HEK293 (cell line): ENCODE measurements around the gene RIMS1.

Experiments
- CTCF ChIA-PET: fragments of 350-600 bp; formaldehyde crosslinking; extraction: SDS; loops from one replicate; lab custom pipeline; 2021; ENCODE audit warnings: antibody characterized with exemption; lab: Yijun Ruan, JAX
- POLR2A ChIA-PET: fragments of 300-600 bp; formaldehyde crosslinking; extraction: SDS; loops from one replicate; lab custom pipeline; 2020; ENCODE audit warnings: antibody characterized with exemption, inconsistent platforms; lab: Yijun Ruan, JAX
- H3K27ac ChIP-seq: fragments of 200-500 bp; sonication (Bioruptor generic); 2 replicates; pipeline ENCODE4 v1.5.1; 2014; ENCODE audit warnings: low read depth, low read length, control low read depth, inconsistent platforms; ENCODE audit errors: extremely low read depth
- H3K36me3 ChIP-seq, 2 experiments: fragments of 200-500 bp in 1 of 2; sonication (Bioruptor generic) in 1 of 2; 1 replicate in 1 of 2; 2 replicates in 1 of 2; pipeline ENCODE4 v1.5.1; 2014 to 2017; ENCODE audit warnings: inconsistent platforms in 2 of 2, low read length in 2 of 2; ENCODE audit not compliant: control insufficient read depth in 2 of 2, insufficient read depth in 1 of 2
- H3K4me1 ChIP-seq: fragments of 200-500 bp; sonication (Bioruptor generic); 2 replicates; pipeline ENCODE4 v1.5.1; 2014; ENCODE audit warnings: mild to moderate bottlenecking, low read length, inconsistent platforms; ENCODE audit not compliant: control insufficient read depth, insufficient read depth
- H3K4me3 ChIP-seq: 2 replicates; pipeline ENCODE4 v1.5.1; 2011; ENCODE audit warnings: low read depth, mild to moderate bottlenecking, control low read depth, low read length, moderate library complexity
- H3K9me3 ChIP-seq: fragments of 200-500 bp; sonication (Bioruptor generic); 2 replicates; pipeline ENCODE4 v1.5.1; 2014; ENCODE audit warnings: low read depth, low read length, inconsistent platforms; ENCODE audit not compliant: control insufficient read depth, insufficient read depth
- ATF2 ChIP-seq: fragments of 450-650 bp; formaldehyde crosslinking; IDR thresholded peaks from 2 replicates; pipeline ENCODE4 v1.5.1; 2016; ENCODE audit warnings: missing biosample characterization, missing genetic modification characterization, low read depth
- BCL6B ChIP-seq: fragments of 450-650 bp; formaldehyde crosslinking; IDR thresholded peaks from 2 replicates; pipeline ENCODE4 v1.5.1; 2017; ENCODE audit warnings: missing biosample characterization, missing genetic modification characterization
- KLF9 ChIP-seq: fragments of 450-650 bp; formaldehyde crosslinking; IDR thresholded peaks from 2 replicates; pipeline ENCODE4 v1.5.1; 2016; ENCODE audit warnings: missing biosample characterization, missing genetic modification characterization, low read depth
- PRDM4 ChIP-seq: fragments of 450-650 bp; formaldehyde crosslinking; IDR thresholded peaks from 2 replicates; pipeline ENCODE4 v1.5.1; 2017; ENCODE audit warnings: missing biosample characterization, missing genetic modification characterization
- ZBTB17 ChIP-seq: fragments of 450-650 bp; formaldehyde crosslinking; IDR thresholded peaks from 2 replicates; pipeline ENCODE4 v1.5.1; 2016; ENCODE audit warnings: missing biosample characterization, missing genetic modification characterization
- ZBTB20 ChIP-seq: fragments of 450-650 bp; formaldehyde crosslinking; IDR thresholded peaks from 2 replicates; pipeline ENCODE4 v1.5.1; 2016; ENCODE audit warnings: missing biosample characterization, missing genetic modification characterization
- ZBTB48 ChIP-seq: fragments of 450-650 bp; formaldehyde crosslinking; IDR thresholded peaks from 2 replicates; pipeline ENCODE4 v1.5.1; 2016; ENCODE audit warnings: missing biosample characterization, missing genetic modification characterization
- ZNF112 ChIP-seq: fragments of 450-650 bp; formaldehyde crosslinking; IDR thresholded peaks from 2 replicates; pipeline ENCODE4 v1.5.0; 2017; ENCODE audit warnings: missing biosample characterization, missing genetic modification characterization
- ZNF148 ChIP-seq: fragments of 450-650 bp; formaldehyde crosslinking; IDR thresholded peaks from 2 replicates; pipeline ENCODE4 v1.5.0; 2017; ENCODE audit warnings: missing biosample characterization, missing genetic modification characterization, borderline replicate concordance
- ZNF202 ChIP-seq: fragments of 450-650 bp; formaldehyde crosslinking; IDR thresholded peaks from 2 replicates; pipeline ENCODE4 v1.5.1; 2016; ENCODE audit warnings: missing biosample characterization, missing genetic modification characterization, borderline replicate concordance
- ZNF473 ChIP-seq: fragments of 450-650 bp; formaldehyde crosslinking; IDR thresholded peaks from 2 replicates; pipeline ENCODE4 v1.5.1; 2017; ENCODE audit warnings: missing biosample characterization, missing genetic modification characterization
- ZNF585B ChIP-seq: fragments of 450-650 bp; formaldehyde crosslinking; IDR thresholded peaks from 2 replicates; pipeline ENCODE4 v1.5.1; 2016; ENCODE audit warnings: missing biosample characterization, missing genetic modification characterization
- ZNF692 ChIP-seq: fragments of 450-650 bp; formaldehyde crosslinking; IDR thresholded peaks from 2 replicates; pipeline ENCODE4 v1.5.1; 2016; ENCODE audit warnings: missing biosample characterization, missing genetic modification characterization
- ZSCAN30 ChIP-seq: fragments of 450-650 bp; IDR thresholded peaks from 2 replicates; pipeline ENCODE4 v1.5.1; 2018; ENCODE audit warnings: missing biosample characterization, mild to moderate bottlenecking, missing genetic modification characterization, moderate library complexity
- TF ChIP-seq, protein P1 (sequence below): fragments of 450-650 bp; formaldehyde crosslinking; IDR thresholded peaks from 2 replicates; pipeline ENCODE4 v1.5.1; 2016; ENCODE audit warnings: missing biosample characterization, missing genetic modification characterization, low read depth
- TF ChIP-seq, protein P2 (sequence below): fragments of 450-650 bp; formaldehyde crosslinking; IDR thresholded peaks from 2 replicates; pipeline ENCODE4 v1.5.1; 2016; ENCODE audit warnings: missing biosample characterization, missing genetic modification characterization

The RIMS1 gene

GRCh38 chr6:71887006-71887743 lies 825 bp downstream of the RIMS1 start (continued):
- TF ChIP-seq ZNF585B (tag by site-specific recombination) (no peak), BCL6B (tag by site-specific recombination) (no peak), ZNF112 (no peak), ZSCAN30 (tag by site-specific recombination) (no peak), PRDM4 (tag by site-specific recombination) (no peak), ZBTB48 (tag by site-specific recombination) (peak; percentile 33; the same call in 1 of the 2 replicates), ZBTB17 (tag by site-specific recombination) (peak; percentile 7)

DNA sequence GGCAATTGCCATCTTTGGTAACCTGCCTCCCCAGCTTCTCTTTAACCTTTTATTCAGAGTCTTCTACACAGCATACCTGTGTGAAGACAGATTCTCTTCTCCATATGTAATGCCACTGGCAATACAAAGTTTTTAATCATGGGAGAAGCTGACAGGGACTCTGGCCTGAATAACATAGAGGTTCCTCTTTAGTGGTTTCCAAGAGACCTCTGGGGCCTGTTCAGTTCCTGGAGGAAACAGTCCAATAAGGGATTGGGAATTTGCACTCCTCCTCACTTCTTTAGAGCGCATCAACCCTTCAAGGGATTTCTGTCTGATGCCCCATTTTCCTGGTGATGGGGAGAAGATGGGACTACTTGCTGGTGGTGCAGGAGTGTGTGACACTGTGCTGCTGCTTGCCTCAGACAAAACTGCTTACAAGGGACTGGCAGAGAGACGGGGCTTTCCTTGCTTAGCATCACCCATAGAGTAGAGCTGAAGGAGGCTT lies 1.4 kb downstream of the RIMS1 start:
- no peaks in the 10 kb centered on the region for H3K9me3 ChIP-seq
- no peak overlapping the region for H3K4me3 ChIP-seq
- CTCF ChIA-PET, result interaction anchor here (0.5 to 1.3 kb wide), 3 partner anchors 13 to 146 kb away, joined by 3 to 4 read pairs (median 4); no protein-coding TSS in a partner anchor
- POLR2A ChIA-PET, result no interaction called here
- no peak overlapping the region for H3K27ac ChIP-seq
- no peaks in the 10 kb centered on the region for H3K4me1 ChIP-seq
- H3K36me3 ChIP-seq, result no peaks in the 10 kb centered on the region
- TF ChIP-seq ZNF148 (tag by site-specific recombination) (no peak), ZNF202 (no peak), KLF9 (tag by site-specific recombination) (no peak), ZNF692 (tag by site-specific recombination) (no peak), ZBTB20 (tag by site-specific recombination) (no peak), ATF2 (no peak), ZNF473 (tag by site-specific recombination) (no peak)
- TF ChIP-seq, protein P1, sequence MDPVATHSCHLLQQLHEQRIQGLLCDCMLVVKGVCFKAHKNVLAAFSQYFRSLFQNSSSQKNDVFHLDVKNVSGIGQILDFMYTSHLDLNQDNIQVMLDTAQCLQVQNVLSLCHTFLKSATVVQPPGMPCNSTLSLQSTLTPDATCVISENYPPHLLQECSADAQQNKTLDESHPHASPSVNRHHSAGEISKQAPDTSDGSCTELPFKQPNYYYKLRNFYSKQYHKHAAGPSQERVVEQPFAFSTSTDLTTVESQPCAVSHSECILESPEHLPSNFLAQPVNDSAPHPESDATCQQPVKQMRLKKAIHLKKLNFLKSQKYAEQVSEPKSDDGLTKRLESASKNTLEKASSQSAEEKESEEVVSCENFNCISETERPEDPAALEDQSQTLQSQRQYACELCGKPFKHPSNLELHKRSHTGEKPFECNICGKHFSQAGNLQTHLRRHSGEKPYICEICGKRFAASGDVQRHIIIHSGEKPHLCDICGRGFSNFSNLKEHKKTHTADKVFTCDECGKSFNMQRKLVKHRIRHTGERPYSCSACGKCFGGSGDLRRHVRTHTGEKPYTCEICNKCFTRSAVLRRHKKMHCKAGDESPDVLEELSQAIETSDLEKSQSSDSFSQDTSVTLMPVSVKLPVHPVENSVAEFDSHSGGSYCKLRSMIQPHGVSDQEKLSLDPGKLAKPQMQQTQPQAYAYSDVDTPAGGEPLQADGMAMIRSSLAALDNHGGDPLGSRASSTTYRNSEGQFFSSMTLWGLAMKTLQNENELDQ (tag by site-specific recombination), result no peak
- TF ChIP-seq, protein P2, sequence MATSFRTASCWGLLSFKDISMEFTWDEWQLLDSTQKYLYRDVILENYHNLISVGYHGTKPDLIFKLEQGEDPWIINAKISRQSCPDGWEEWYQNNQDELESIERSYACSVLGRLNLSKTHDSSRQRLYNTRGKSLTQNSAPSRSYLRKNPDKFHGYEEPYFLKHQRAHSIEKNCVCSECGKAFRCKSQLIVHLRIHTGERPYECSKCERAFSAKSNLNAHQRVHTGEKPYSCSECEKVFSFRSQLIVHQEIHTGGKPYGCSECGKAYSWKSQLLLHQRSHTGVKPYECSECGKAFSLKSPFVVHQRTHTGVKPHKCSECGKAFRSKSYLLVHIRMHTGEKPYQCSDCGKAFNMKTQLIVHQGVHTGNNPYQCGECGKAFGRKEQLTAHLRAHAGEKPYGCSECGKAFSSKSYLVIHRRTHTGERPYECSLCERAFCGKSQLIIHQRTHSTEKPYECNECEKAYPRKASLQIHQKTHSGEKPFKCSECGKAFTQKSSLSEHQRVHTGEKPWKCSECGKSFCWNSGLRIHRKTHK, result no peak
